ENCODE data around the gene LRBA.
"Not testable (repeated sequence)": the region's sequence is repeated elsewhere in the genome, so short reads cannot be mapped to it uniquely, and the experiment has no call there.

LRBA gene

GRCh38 chr4:151013944-151014343 is 1.1 kb downstream of the LRBA start:
- DNase-seq = no peak

GRCh38 chr4:151013491-151013890 is 1.6 kb downstream of the LRBA start:
- DNase-seq = no peak

- DNase-seq = no peak
These were observed 2.3 kb downstream of the LRBA start for GRCh38 chr4:151012820-151013219.

DNA sequence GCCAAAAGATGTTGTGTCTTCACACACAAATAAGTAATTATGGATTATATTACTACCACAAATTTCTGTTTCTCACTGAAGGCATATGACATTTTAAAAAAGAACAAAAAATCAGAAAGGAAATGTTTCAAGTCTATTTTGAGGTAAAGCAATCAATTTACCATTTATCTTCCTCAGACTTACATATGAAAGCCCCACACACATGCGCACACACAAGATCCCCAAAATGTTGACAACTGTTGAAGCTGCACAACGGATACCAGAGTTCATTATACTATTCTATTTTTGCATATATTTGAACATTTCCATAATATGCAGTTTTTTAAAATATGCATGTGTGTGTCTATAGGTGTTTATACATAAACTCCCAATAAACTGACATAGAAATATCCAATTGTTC is 2.7 kb downstream of the LRBA start:
- no peak for DNase-seq

- no peak for DNase-seq
These were observed 10.9 kb downstream of the LRBA start for GRCh38 chr4:151004222-151004621.

GRCh38 chr4:151000747-151001429 is 14.2 kb downstream of the LRBA start:
- no peak for DNase-seq

GRCh38 chr4:150999086-150999485 is 16.0 kb downstream of the LRBA start:
- DNase-seq = no peak

- no peak for DNase-seq
These were observed 17.9 kb downstream of the LRBA start for GRCh38 chr4:150997141-150997540.

DNA sequence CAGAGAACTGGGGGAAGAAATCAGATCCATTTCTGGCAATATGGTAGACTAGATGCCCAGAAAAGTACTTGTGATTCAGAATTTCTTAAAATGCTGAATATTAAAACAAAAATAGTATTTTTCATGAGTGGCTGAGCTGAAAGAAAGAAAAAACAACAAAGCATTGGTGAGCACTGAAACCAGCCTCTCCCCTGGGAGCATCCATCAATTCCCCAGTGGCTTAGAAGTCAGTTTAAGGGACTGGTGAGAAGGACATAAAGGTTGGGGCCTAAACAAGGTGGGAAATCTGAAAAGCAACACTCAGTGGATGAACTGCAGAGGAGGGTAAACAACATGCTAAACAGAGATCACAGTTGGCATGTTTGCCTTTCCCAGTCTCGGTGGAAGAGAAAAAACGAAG is 20.4 kb downstream of the LRBA start:
- DNase-seq = no peak

DNA sequence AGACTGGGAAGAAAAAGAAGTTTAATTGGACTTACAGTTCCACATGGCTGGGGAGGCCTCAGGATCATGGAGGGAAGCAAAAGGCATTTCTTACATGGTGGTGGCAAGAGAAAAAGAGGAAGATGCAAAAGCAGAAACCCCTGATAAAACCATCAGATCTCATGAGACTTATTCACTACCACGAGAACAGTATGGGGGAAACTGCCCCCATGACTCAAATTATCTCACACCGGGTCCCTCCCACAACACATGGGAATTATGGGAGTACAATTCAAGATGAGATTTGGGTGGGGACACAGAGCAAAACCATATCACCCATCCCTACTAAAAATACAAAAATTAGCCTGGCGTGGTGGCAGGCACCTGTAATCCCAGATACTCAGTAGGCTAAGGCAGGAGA is 21.5 kb downstream of the LRBA start:
- not testable (repeated sequence) for DNase-seq

DNA sequence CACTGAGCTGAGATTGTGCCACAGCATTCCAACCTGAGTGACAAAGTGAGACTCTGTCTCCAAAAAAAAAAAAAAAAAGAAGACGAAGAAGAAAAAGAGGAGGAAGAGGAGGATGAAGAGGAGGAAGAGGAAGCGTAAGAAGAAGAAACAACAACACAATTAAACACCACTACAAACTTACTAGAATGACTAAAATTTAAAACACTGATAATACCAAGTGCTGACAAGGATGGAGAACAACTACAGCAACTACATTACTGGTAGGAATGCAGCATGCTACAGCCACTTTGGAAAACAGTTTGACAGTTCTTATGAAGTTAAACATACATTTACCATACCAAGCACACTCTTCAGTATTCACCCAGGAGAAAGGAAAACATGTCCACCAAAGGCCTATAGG is 24.1 kb downstream of the LRBA start:
- no peak for DNase-seq

GRCh38 chr4:150990250-150990649 is 24.8 kb downstream of the LRBA start:
- no peak for DNase-seq

DNA sequence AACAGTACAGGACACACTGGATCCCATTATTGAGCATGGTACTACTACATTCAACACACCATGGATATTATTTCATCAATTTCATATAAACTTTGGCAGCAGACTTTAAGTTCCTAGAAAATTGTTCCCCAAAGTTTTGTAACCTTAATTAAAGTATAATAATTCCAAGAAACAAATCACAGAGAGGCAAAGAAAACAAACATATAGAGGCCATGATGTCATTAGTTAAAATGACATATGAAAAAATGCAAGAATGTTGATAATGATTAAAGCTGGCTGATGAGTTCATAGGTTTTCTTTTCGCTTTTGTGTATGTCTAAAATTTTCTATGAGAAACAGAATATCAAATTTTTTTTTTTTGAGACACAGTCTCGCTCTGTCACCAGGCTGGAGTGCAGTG is 26.8 kb downstream of the LRBA start:
- DNase-seq = no peak

DNA sequence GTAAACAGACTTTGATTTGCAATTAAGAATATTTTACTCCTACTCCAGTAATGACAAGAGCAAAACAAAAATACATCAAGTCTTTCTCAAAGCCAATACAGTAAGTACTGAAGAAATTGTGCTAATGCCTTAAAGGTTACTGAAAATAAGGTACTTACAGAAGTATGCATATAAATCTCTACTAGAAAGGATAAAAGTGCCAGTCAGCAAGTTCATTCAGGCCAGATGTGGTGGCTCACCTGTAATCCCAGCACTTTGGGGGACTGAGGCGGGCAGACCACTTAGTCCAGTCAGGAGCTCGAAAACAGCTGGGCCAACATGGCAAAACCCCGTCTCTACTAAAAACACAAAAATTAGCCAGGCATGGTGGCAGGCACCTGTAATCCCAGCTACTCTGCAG is 27.9 kb downstream of the LRBA start:
- no peak for DNase-seq

DNA sequence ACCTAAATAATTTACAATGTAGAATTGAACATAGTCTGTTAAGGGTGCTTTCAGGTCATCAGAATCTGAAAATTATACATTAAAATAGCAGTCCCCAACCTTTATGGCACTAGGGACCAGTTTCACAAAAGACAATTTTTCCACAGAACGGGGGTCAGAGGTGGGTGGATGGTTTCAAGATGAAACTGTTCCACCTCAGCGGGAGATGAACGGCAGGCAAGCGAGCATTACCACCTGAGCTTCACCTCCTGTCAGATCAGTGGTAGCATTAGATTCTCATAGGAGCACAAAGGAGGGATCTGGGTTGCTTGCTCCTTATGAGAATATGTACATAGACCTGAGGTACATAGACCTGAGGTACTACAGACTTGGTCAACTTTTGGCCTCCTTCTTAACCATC is 29.0 kb downstream of the LRBA start:
- no peak for DNase-seq

DNA sequence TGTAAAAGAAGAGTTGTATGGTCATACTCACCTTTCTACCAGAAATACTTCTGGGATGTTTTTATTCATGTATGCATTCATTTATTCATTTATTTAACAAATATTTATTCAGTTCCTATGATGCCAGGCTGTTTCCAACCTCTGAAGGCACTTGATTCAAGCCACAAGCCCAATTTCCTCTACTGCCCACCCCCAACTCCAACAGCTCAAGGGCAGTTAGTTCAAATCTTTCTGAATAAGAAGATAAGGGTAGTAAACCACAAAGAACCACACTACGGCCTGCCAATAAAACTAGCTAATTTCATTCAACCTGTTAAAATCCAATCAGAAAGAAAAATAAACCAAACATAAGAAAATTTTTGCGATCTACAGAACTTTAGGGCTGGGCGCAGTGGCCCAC is 31.2 kb downstream of the LRBA start:
- DNase-seq = no peak

GRCh38 chr4:150982557-150983233 is 32.4 kb downstream of the LRBA start:
- DNase-seq = no peak

DNA sequence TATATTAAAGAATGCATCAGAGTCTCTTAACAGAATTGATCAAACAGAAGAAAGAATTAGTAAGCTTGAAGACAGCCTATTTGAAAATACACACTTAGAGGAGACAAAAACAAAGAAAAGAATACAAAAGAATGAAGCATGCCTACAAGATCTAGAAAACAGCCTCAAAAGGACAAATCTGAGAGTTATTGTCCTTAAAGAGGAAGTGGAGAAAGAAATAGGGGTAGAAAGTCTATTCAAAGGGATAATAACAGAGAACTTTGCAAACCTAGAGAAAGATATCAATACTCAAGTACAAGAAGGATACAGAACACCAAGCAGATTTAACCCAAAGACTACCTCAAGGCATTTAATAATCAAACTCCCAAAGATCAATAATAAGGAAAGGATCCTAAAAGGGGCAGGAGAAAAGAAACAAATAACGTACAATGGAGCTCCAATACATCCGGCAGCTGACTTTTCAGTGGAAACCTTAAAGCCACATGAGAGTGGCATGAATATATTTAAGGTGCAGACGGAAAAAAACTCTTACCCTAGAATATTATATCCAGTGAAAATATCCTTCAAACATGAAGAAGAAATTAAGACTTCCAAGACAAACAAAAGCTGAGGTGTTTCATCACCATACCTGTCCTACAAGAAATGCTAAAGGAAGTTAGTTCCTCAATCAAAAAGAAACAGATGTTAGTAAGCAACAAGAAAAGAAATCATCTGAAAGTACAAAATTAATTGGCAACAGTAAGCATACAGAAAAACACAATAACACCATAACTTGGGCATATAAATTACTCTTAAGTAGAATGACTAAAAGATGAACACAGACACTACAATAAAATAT is 36.1 kb downstream of the LRBA start:
- no peak for DNase-seq

GRCh38 chr4:150976478-150977118 is 38.5 kb downstream of the LRBA start:
- no peak for DNase-seq

DNA sequence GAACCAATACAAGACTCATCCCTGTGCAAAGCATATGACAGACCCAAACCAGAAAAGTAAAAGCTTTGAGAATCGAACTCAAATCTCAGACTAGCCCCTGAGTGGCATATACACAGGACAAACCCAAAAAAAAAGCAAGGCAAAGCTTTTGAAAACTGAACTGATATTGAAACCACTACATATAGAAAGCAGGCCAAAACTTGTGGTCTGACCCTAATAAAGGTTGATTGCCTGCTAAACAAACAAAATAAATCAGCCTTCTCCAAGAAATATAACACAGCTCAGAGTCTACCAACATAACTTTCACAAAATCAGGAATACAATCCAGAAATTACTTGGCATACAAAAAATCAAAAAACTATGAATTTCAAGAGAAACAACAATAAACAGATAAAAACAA is 40.3 kb downstream of the LRBA start:
- no peak for DNase-seq

GRCh38 chr4:150974252-150974640 is 40.8 kb downstream of the LRBA start:
- DNase-seq = no peak

DNA sequence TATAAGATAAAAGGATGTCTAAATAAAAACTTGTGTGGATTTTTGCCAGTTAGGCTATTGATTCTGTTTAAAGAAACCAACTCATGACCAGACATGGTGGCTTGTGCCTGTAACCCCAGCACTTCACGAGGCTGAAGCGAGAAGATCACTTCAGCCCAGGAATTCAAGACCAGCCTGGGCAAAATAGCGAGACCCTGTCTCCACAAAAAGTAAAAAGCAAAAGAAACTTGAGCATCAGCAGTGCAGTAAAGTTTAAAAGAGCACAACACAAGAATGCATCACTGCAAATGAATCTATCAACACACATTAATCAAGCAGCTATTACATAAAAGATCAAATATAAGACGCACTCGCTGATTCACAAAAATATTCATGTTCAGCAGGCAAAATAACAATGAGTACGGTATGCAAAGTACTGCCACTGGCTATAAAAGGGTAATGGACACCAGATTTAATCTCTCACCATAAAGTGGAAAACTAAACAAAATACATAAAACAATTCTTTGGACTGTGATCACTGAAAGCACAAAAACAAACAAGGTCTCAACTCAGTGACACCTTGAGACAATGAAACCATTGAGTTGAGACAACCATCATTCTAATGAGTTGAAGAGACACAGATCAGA is 41.3 kb downstream of the LRBA start:
- DNase-seq = no peak

DNA sequence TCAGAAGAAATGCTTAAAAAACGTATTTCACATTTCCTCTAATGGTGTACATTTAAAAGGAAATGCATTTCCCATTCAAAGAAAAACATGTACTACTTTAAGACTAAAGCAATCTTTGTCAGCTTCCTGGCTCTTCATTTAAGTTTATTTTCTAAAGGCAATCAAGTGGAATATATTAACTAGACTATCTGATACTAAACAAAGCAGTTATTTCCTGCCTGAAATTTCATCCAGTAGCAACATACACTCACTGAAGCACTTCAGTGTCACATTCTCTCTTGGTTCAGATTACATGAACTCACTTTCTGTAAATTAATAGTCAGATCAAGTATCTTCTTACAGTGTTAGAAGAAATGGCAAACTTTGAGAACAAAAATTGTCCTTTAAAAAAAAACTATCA is 42.5 kb downstream of the LRBA start:
- DNase-seq = no peak
